Umbilical cord (tissue), 2 donors: ENCODE results near the gene DPH1. TPM values are rescaled to one million over a fixed set of nuclear protein-coding genes. Genes with fewer than 3 reads are reported as not detected.

ENCODE experiments used
- DNase-seq: peaks from one replicate; pipeline ENCODE4 v3.0.0-alpha.2; 2015; ENCODE audit warnings: low spot score
- total RNA-seq: library from RNA; depleted of rRNA; stranded (reverse); fragments of >200 nt; gene quantifications from one replicate; pipeline ENCODE4 v1.2.3, GENCODE V29; 2014; ENCODE audit warnings: low replicate concordance; ENCODE audit not compliant: insufficient read depth

DPH1 gene
- total RNA-seq, 1 donor from 2014 or later, result 13.0 TPM

DNA sequence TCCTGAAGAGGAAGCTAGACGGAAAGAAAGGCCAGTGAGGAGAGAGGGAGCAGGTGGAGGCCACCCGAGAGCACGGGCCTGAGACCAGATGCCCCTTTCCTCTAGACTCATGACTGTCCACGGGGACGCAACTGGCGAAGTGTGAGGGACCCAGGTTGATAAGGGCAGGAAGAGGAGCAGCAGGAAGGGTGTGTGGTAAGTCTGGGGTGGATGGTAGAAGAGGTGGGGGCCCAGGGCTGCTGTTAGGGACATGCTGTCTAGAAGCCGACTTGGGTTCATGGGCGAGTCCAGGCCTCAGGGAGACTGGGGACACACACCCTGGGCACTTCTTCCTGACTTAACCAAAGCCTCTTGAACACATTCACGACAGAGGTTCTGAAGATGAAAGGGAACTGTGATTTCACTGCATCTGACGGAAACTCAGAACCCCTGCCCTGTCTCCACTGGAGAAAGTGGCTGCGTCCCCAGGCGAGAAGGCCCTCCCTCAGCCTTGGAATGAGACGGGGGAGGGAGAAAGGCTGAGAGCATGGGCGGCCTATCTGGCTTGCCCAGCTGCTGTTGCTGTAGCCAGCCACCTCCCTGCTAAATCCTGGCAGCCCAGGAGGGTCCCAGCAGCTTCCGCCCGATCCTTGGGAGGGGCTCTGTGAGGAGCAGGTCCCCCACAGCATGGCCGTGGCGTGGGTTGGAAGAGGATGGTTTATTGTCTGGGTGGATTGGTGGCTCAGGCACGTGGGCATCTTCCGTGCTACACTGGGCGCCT is 30.9 kb downstream of the DPH1 start:
- DNase-seq, result no peak

DNA sequence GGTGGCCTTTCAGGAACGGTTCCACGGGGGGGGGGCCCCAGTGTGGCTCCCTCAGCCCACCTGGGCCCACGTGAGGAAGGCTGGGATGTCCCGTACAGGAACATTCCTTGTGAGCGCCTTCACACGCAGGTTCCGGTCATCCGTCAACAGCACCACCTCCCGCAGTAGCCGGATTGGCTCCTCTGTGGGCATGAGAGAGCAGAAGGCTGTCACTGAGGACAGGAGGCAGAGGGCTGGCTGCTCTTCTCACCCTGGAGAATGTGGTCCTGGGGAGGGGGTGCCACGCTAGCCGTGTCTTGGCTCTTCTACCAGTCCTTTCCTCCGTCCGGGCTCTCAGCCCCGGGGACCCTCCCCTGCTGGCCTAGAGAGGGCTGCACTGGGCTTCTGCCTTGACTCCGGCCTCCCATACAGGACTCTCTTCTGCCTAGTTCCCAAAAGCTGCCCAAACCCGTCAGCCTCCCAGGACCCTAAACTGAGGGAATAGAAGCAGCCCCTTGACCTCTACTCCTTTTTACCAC is 31.5 kb downstream of the DPH1 start:
- DNase-seq, result no peak

DNA sequence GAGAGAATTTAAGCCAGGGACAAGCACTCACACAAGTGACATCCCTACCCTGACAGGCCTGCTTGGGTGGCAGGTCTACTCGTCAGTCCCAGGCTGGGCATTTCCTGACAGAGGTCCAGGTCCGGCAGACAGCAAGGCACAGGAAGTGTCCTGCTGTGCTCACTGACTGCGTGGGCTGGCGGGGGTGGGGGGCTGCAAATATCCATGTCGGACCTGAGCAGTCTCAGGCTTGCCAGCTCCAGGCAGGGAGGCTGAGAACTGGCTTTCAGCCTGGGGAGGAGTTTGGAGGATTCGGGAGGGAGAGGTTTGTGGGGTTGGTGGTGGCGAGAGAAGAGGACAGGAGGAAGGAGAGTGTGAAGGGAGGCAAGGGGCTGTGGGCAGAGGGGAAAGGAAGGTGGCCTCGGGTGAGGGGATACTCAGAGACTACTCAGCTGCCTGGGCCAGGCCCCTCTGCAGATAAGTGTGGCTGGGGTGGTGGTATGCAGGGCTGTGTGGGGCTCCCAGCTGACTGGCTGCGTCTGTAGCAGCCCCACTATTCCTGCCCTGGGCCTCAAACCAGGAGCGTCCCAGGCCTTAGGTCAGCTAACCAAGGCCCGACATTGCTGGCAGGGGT is 32.7 kb downstream of the DPH1 start:
- peak; percentile 78 for DNase-seq

DNA sequence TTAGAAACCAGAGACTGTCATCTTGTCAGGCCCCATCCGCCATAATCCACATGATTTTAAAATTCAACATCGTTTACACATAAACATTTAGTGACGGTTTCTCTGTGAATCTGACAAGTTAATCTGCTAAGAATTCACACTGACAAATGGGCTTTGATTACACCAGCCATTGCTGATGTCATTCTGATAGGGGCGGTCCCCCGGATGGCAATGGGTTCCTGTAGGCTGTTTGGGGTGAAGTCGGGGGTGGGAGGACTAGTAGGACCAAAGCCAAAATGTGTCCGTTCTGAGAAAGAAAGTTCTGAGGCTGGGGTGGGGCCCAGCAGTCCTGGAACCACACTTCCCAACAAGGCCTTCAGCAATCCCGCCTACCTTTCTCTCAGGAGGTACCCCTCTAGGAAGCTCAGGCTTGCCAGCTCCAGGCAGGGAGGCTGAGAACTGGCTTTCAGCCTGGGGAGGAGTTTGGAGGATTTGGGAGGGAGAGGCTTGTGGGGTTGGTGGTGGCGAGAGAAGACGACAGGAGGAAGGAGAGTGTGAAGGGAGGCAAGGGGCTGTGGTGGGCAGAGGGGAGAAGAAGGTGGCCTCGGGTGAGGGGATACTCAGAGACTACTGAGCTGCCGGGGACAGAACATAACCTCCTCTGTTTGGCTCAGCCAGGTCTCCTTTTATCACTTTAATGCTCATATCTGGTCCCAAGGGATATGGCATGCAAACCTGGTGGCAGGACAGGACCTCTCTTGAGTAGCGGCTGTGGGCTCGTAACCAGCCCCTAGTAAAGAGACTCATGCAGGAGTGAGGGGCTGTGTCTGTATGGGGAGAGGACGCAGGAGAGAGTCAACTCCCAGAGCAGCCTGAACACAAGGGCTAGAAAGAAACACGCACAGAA is 33.6 kb downstream of the DPH1 start:
- DNase-seq, result peak; percentile 79

DNA sequence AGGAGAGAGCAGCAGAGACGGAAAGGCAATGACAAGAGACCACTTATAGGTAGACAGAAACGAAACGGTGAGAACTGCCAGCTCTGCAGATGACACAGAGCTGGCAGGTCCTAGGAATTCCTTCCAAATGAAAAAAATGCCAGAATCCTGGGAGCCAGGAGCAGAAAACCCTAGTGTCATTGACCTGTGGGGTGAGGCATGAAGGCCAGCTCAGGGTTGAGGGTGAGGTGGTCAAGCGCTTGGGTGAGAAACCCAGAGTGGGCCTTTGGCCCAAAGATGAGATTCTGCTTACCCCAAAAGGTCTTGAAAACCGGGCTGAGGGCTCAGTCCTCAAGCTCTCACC is 34.2 kb downstream of the DPH1 start:
- DNase-seq, result no peak

DNA sequence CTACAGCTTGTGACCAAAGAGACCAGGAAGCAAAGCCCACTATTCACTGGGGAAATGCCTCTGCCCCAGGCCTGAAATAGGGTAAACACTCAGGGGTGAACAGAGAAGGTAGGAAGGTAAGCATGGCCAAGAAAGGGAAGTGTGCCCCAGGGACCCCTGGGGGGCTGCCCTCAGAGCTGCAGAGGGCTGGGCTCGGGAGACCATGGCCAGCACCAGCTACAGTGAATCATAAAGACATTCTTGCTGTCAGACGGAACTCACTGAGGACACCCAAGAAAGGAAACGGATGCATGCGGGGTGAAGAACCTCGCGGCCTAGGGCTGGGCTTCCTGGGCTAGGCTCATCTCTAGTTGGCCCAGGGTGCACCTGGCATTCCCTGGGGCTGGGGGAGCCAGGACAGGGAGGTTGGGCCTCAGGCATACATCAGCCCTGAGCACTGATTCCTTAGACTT is 34.6 kb downstream of the DPH1 start:
- DNase-seq, result no peak

DNA sequence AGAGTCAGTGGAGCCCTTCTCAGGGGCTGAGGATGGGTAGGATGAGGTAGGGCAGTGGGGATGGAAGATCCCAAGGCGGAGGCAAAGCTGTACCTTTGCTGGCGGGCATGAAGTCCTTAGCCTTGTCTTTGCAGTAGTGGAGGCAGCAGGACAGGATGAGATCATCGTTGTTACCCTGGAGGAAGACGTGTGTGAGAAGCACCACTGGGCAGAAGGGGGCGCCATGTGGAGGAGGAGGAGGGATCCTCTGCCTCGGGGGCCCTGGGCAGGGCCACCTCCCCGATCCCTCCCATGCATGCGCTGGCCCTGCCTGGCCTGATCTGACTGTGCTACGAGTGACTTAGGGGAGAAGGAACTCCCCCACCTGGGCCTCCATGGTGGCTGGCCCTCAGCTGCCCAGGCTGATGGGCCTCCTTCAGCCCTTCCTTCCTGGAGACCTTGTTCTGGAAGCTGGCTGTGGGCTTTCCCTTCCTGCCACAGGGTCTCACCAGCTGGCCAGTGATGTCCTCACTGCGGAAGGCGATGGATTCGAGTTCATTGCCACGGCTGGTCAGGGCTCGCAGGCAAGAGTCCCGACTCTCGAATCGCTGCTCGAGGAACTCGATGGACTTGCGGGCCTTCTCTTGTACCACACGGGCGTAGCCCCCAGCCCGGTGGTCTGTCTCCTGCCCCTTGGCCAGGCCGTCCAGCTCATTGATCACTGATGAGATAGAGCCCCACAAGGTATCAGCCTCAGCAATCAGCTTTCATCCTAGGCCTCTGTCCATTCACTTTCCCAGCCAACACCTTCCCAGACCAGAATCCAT is 35.2 kb downstream of the DPH1 start:
- no peak for DNase-seq

DNA sequence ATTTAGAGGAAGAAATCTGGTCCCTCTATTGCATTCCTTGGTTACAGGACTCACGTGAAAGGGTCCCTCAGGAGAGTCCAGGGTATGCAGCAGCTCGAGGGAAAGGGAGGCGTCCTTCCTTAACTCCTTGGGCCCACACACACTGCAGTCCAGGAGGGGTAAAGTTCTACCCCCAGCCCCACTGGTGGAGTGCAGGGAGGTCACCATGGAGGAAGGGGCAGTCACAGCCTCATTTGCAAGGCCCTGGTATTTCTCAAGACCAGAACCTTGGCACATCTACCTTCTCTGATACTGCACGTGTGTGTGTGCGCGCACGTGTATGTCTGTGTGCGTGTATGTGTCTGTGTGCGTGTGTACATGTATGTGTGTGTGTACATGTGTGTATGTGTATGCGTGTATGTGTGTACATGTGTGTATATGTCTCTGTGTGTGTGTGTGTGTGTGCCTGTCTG is 36.0 kb downstream of the DPH1 start:
- no peak for DNase-seq

DNA sequence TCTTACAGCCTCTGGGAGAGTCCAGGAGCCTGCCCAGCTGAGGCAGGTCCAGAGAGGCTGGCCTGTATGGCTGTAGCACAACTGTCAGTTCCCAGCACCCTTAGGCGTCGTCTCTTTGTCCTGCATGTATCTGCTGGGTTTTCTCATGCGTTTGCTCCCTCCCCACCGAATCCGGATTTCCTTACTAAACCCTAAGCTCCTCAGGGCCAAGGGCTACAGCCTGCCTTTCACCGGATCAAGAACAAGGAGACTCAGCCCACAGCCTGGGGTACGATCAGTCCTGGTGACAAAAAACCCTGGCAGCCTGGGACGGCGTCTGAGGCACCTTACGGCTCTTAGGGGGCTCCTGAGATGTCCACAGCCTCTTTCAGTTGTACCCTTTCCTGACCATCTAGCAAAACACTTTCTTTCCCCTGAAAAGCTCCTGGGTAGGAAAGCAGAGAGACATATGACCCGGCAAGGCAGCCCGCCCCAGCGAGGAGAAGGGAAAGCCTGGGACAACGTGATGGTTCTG is 37.2 kb downstream of the DPH1 start:
- DNase-seq, result no peak

DNA sequence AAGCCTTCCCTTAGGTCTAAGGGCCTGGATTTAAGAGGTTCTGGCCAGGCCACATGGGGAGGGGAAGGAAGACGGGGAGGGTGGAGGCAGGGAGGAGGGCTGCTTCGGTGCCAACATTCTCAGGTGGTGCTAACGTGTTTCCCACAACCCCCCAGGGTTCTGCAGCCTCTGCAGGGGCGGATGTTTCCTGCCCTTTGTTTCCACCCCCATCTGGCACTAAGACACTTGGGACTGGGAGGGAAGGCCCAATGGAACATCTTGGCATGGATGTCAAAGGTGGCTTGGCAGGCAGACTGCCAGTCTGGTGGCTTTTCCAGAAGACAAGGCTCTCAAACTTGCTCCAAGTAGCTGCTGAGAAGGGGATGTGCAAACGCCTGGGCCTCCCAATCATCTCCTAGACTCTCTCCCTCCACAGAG is 37.7 kb downstream of the DPH1 start:
- DNase-seq, result no peak

DNA sequence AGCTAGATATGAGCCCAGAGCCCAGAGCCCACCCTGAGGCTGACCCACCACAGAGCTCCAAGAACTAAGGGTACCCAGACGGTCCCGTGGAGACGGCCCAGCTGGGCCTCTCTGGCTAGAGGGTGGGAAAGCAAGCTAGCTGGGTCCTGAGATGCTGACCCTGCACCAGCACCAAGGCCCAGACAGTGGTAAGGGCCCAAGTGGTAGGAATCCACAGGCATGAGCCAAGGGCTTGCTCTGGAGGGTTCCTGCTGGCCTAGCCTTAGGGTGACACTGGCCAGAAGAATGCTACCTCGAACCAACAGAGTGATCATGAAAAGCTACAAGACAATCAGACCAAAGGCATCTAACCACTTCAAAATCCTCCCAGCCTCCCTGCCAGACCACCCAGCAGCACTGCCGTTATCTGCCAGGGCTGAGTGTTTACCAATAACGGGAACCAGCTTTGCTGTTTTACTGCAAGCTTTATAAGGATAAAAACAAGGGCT is 38.1 kb downstream of the DPH1 start:
- no peak for DNase-seq

DNA sequence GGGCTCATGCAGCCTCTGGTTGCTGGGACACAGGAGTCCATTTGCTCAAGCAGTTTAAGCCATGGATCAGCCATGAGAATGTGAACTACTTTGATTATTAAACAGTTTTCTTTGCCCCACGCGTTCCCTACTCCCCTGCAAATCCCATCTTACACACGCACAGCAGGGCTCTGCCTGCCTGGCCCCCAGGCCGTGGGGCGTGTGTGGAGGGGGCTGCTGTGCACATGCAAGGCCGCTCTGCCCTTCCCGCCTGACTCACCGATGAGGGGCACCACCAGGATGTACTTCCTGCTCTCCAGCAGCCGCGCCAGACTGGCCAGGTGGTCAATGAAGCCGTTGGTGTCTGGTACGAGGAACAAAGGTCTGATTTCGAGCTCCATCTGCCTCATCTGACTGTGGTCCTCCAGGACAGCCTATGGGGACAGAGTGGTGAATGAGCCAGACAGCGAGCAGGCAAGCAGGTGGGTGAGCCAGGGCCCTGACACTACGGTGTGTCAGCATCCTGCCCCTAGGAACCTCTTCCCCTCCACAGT is 38.6 kb downstream of the DPH1 start:
- peak; percentile 93 for DNase-seq

DNA sequence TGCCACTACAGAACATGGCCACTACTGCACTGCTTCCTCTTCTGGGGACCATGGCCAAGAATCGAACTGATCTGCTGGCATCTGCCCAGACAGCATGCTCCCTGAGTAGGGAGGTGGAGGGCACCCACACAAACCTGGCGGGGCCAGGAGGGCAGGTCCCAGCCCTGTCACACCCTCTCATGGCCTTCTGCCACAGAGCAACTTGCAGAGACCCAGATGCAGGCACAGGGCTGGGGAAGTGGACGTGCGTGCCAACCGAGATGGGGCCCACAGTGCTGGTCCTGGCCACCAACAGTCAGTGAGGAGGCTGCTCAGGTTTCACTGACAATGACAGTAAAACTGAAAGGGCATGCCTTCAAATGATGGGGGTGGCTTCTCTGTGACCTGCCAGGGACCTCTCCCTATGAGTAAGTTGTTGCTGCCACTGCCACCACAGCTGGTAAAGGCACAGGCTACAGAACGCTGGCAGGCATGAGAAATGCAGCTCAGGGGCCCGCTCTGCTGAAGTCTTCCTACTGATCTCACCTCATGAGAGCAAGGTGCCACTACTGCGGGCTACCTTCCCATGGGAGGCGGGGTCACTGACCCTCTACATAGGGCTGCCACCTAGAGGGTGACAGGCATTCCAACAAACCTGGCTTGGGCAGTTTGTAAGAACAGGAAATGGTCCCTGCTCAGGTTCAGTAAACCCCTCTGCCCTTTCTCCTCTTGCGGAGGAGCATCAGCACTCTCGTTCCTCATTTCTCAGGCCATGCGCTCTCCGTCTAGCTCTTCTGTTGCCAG is 40.5 kb downstream of the DPH1 start:
- no peak for DNase-seq

DNA sequence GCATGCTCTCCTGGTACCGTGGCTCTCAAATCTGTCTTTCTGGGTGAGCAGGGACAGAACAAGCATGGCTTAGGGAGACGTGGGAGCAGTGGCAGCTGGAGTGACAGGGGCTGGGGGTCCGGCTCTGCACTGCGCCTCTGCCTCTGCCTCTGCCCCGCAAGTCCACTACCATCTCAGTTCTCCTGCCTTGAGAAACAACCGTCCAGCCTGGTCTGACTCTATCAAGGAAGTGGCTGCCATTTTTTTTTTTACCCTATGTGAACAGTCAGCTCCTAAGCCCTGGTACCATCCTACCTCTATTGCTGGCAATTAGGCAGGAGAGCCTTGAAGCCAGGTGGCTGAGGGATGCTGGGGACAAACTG is 41.1 kb downstream of the DPH1 start:
- DNase-seq, result no peak

DNA sequence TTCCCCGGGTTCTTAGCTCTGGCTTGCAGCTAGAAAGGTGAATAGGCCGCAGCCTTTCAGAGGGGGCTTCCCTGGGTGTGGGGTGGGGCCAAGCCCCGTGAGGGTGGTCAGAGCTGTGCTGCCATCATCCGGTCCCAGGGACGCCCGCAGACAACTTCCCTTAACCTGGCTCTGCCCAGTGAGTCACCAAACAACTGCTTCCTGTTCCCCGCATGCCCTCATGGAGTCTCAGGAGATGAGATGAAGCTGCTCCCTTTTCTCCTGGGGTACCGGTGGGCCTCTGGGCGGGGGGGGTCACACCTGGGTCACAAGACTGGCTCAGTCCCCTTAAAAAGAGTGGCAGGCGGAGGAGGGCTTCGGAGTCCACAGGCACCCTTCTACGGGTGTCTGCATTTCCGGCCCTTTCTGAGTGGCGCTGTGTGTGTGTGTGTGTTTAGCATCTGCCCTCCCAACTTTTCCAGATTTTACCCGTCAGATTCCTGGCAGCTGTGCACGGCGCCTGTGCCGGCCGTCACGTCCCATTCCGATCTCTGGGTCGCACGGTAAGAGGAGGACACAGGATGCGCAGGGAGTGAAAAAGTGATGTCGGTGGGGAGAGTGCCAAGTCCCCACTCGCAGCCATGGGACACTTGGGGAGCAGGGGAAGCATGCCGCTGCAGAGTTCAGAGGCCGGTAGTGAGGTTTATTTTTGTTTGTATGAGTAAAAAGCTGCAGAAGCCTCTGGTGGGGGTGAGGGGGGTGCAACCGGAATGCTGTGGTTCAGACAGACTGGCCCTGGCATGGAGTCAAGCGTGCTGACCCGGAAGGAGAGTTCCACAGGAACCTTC is 41.7 kb downstream of the DPH1 start:
- DNase-seq, result no peak

DNA sequence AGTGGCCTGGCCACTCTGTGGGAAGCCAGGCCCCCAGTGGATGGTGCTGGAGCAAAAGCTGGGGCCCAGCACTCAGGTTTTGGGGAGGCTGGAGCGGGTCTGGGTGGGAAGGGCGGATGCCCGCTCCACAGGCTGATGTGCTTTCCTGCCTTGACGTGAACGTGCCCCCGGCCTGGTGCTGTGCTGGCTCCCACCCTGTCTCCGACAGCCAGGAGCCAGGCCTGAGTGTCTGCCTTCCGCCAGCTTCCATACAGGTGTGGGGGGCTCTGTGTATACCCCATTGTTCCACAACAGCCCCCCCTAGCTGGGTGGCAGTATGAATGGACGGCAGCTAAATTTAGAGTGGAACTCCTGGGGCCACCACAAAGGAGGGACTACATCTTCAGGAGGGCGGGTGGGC is 45.0 kb downstream of the DPH1 start:
- DNase-seq, result no peak

DNA sequence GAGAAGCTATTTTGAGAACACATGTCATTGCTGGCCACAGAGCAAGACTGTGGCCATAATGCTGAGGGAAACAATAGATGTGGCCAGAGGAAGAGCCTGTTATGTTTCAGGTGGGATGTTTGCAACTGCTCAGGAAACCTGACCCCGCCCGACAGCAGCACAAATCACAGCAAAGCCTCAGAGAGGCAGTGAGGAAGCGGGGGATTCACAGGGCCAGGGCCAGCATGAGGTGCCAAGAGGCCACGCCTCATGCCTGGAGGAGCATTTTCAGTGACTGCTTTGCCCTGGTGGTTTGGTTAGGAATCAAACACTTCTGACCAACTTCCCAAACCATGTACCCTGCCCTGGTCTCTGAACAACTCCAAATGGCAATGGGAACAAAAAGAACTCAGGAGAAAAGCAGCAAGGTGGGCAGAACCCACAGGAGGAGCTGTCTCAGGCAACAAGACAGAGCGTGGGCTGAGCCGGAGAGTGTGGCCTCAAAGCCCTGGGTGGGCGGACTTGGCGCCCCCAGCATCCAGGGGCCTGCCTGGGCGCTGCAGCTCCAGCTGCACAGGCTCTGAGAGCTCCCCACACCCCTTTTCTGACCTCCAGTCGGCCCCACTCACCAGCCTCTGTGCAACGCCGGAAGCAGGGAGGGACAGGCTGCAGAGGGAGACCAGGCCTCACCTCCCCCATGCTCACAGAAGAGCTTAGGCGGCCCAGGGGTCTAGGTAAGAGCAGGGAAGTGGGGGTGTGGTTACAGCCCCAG is 45.6 kb downstream of the DPH1 start:
- peak; percentile 93 for DNase-seq
